ENCODE data around the gene CEP131.
"Not testable (repeated sequence)": the region's sequence is repeated elsewhere in the genome, so short reads cannot be mapped to it uniquely, and the experiment has no call there.

CEP131 gene

GRCh38 chr17:81238490-81238814 is 15.7 kb upstream of the CEP131 start:
- DNase-seq: no peak

GRCh38 chr17:81237591-81238489 is 15.1 kb upstream of the CEP131 start:
- DNase-seq: no peak

GRCh38 chr17:81236784-81237183 is 14.0 kb upstream of the CEP131 start:
- no peak for DNase-seq

GRCh38 chr17:81235822-81236740 is 13.3 kb upstream of the CEP131 start:
- DNase-seq: no peak

- no peak for DNase-seq
Measured at GRCh38 chr17:81234940-81235821, 12.4 kb upstream of the CEP131 start.

- DNase-seq: no peak
Measured at GRCh38 chr17:81234506-81234855, 11.7 kb upstream of the CEP131 start.

GRCh38 chr17:81233811-81234505 is 11.2 kb upstream of the CEP131 start:
- no peak for DNase-seq

GRCh38 chr17:81233316-81233715 is 10.6 kb upstream of the CEP131 start:
- DNase-seq: no peak

- DNase-seq: no peak
Measured at GRCh38 chr17:81232616-81233241, 10.0 kb upstream of the CEP131 start.

GRCh38 chr17:81231766-81232581 is 9.2 kb upstream of the CEP131 start:
- no peak for DNase-seq

GRCh38 chr17:81231121-81231645 is 8.4 kb upstream of the CEP131 start:
- DNase-seq: no peak

- no peak for DNase-seq
Measured at GRCh38 chr17:81230043-81230820, 7.5 kb upstream of the CEP131 start.

GRCh38 chr17:81229666-81229920 is 6.8 kb upstream of the CEP131 start:
- no peak for DNase-seq

GRCh38 chr17:81228834-81229665 is 6.3 kb upstream of the CEP131 start:
- no peak for DNase-seq

- no peak for DNase-seq
Measured at GRCh38 chr17:81228420-81228819, 5.7 kb upstream of the CEP131 start.

- DNase-seq: not testable (repeated sequence)
Measured at GRCh38 chr17:81227630-81228029, 4.9 kb upstream of the CEP131 start.

GRCh38 chr17:81223762-81224130 is 981 bp upstream of the CEP131 start:
- no peak for DNase-seq

- no peak for DNase-seq
Measured at GRCh38 chr17:81222620-81222905, 202 bp downstream of the CEP131 start.

- no peak for DNase-seq
Measured at GRCh38 chr17:81221842-81222619, 734 bp downstream of the CEP131 start.

Measured in activated effector memory CD4-positive, alpha-beta T cell treated with anti-CD3 and anti-CD28 coated beads, Interleukin-2, amount 50 U/mL, for 16 hours (primary cell).